GM10847 (cell line): Measurements from ENCODE around the gene RCN2.
A peak's percentile ranks its signal among the peaks of the same experiment; 100 is the strongest.

Experiments used
- POLR2A ChIP-seq: IDR thresholded peaks from 2 replicates; pipeline ENCODE4 v1.6.1; 2011; ENCODE audit not compliant: insufficient read length; ENCODE audit errors: extremely low read depth

Gene RCN2, protein sequence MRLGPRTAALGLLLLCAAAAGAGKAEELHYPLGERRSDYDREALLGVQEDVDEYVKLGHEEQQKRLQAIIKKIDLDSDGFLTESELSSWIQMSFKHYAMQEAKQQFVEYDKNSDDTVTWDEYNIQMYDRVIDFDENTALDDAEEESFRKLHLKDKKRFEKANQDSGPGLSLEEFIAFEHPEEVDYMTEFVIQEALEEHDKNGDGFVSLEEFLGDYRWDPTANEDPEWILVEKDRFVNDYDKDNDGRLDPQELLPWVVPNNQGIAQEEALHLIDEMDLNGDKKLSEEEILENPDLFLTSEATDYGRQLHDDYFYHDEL

GRCh38 chr15:76931397-76932134 is at the start of gene RCN2:
RCN2 (plus strand) TSS chr15:76931749; CDS start chr15:76931842, 93 bp downstream.
- TF ChIP-seq POLR2A, result peak; percentile 92

GRCh38 chr15:76885212-76885611 is 46.3 kb upstream of the RCN2 start:
- no peak for TF ChIP-seq POLR2A

GRCh38 chr15:76894174-76894573 is 37.4 kb upstream of the RCN2 start:
- TF ChIP-seq POLR2A, result no peak

DNA sequence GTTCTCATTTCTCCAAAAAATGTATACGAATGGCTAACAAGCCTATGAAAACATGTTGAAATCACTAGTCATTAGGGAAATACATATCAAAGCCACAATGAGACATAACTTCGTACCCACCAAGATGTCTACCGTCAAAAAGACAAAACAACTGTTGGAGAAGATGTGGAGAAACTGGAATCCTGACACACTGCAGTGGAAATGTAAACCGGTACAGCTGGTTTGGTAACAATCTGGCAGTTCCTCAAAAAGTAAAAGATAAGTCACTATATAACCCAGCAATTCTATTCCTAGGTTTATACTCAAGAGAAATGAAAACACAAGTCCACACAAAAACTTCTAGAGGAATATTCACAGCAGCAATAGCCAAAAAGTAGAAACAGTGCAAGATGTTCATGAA is 33.4 kb upstream of the RCN2 start:
- TF ChIP-seq POLR2A, result no peak

- no peak for TF ChIP-seq POLR2A
Measured at GRCh38 chr15:76901965-76902364, 29.6 kb upstream of the RCN2 start.

DNA sequence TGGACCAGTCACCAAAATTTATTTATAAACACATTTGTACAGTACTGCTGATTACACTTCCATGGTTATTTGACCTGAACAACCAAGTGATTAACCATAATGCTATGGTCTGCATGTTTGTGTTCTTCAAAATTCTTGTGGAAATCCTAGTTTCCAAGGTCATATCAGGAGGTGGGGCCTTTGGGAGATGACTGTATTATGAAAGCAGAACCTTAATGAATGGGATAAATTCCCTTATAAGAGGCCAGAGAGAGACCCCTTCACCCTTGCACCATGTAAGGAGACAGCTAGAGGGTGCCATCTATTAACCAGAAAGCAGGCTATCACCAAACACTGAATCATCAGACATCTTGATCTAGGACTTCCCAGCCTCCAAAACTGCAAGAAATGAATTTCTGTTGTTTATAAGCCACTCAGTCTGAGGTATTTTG is 28.3 kb upstream of the RCN2 start:
- no peak for TF ChIP-seq POLR2A

DNA sequence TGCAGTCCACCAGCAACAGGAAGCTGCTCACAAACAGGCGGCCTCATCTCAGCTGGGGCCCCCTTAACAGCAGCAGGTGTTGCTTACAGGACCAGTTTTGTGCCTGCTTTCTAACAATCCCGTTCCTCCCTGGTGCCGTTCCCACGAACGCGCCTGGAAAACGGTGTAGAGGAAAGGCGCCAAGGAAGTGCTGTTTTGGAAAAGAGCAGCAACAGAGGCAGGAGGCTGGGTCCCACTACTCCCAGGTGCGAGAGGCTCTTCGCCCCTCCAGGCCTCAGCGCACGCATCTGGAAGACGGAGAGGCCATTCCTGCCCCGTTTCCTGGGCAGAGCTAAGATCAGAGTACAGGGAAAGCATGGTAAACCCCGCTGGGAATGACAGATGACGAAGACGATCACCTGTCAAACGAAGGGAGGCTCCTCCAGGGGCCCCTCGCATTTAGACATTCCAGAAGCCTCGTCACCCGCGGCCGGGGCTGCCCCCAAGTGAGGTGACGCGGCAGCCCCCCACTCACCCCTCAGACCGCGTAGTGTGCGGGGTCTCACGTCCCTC is 27.0 kb upstream of the RCN2 start:
- no peak for TF ChIP-seq POLR2A

DNA sequence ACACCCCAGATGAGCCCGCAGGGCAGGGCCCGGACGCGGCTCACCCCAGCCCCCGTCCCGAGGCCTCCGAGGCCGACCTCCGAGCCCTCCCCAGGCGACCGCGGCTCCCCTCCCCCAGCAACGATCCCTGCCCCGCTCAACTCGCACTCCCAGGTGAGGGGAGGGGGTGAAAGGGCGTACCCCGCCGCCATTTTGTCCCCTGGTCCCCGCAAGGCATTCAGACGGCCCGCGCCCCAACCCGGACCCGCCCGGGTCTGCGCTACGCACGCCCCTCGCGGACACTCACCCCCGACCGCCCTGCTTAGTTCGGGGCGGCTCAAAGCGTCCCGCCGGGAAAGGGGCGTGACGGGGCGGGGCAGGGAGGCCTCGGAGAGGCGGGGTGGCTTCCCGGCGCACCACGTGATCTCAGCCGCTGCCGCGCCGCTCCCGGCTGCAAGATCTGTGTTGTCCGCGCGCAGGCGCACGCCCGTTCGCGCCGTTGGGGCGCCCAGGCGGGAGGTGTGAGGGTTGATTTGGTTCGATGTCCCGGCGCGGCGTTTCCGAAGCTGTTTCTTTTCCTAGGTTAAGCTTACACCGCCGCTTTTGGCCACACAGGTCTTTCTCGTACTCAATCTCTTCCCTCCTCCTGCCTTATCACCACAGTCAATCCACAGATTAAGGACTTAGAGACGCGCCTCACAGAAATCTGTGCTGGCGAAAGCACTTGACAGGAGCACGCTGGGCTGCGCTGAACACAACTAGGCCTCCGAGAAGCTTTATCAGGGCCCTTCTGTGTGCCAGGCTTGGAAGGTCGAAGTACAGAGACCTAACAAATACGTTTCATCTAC is 26.3 kb upstream of the RCN2 start, which contains the start of gene SCAPER:
Gene SCAPER, minus strand, starts transcription at position 328 of the 827 bp plus-strand sequence. CDS start 21,523 bp downstream, outside the sequence.
- TF ChIP-seq POLR2A, result peak; percentile 59

DNA sequence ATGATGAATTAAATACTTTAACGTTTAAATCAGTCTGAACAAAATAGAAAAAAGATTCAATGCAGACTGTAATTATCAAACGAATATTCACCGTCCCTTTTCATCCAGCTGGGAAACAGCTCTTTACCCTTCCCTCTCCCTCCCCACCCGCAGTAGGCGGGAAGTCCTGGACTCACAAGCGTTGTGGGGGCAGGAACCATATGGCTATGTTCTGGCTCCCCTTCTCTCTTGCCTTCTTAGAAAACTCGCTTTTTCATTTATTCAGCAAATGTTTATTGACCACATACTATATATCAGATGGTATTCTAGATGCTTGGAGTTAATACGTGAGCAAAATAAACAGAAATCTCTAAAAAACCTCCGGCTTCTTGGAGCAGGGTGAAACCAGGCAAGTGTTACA is 25.7 kb upstream of the RCN2 start:
- TF ChIP-seq POLR2A, result no peak

DNA sequence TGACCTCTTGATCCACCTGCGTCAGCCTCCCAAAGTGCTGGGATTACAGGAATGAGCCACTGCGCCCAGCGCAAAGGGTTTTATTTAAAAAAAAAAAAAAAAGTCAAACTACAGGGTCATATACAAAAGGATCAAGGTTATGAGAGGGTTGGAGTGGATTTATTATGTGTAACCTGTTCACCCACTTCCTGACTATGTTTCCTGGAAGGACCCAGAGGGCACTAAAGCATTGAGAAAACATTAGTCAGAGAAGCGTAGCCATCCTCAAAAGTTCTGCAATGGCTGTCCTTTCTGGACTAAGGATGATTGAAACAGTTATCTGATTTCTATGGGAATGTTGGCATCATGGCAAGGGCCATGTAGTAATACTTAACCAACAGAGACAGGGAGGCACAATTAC is 19.1 kb upstream of the RCN2 start:
- TF ChIP-seq POLR2A, result no peak

- TF ChIP-seq POLR2A, result no peak
Measured at GRCh38 chr15:76913737-76914136, 17.8 kb upstream of the RCN2 start.

DNA sequence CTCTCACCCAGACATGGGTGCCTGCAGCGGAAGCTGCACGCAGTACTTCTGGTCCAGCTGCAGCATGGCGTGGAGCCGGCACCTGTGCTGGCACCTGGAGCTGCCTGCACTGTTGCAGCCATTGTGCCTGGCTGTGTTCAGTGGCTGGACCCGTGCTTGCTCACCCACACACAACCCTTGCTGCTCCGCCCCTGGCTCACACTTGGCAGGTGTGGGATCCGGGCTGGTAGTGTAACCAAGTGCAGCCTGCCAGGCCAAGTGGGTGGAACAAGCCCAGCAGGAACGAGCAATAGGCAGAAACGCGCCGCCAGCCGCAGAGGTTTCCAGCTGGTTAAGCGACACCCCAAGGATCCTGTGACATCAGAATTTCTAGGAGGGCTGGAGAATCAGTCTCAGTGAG is 15.2 kb upstream of the RCN2 start:
- TF ChIP-seq POLR2A, result no peak

GRCh38 chr15:76928201-76928600 is 3.3 kb upstream of the RCN2 start:
- TF ChIP-seq POLR2A, result no peak

- TF ChIP-seq POLR2A, result no peak
Measured at GRCh38 chr15:76929011-76929760, 2.4 kb upstream of the RCN2 start.

GRCh38 chr15:76930831-76931396 is 635 bp upstream of the RCN2 start:
- no peak for TF ChIP-seq POLR2A
